Loucy (cell line): ENCODE data around the gene KDM5B.
"Not testable (repeated sequence)": the region's sequence is repeated elsewhere in the genome, so short reads cannot be mapped to it uniquely, and the experiment has no call there.

Source experiments
- H2AFZ ChIP-seq: fragments of 200-600 bp; sonication (generic); 2 replicates; pipeline ENCODE4 v1.6.0; 2016; ENCODE audit warnings: antibody characterized with exemption, mild to moderate bottlenecking, low read length, moderate library complexity
- H3F3A ChIP-seq: fragments of 200-600 bp; 2 replicates; pipeline ENCODE4 v1.6.0; 2016; ENCODE audit warnings: antibody characterized with exemption, low read depth, mild to moderate bottlenecking
- H3K27me3 ChIP-seq: fragments of 200-600 bp; sonication (generic); 2 replicates; pipeline ENCODE4 v1.6.1; 2014; ENCODE audit warnings: low read length, mild to moderate bottlenecking; ENCODE audit not compliant: insufficient read depth, poor library complexity, severe bottlenecking
- H3K36me3 ChIP-seq: fragments of 200-600 bp; sonication (generic); 2 replicates; pipeline ENCODE4 v1.6.1; 2016; ENCODE audit warnings: low read length; ENCODE audit not compliant: insufficient read depth
- H3K4me1 ChIP-seq: fragments of 200-600 bp; sonication (generic); 2 replicates; pipeline ENCODE4 v1.5.1; 2014; ENCODE audit warnings: low read length, mild to moderate bottlenecking; ENCODE audit not compliant: insufficient read depth, poor library complexity, severe bottlenecking
- H3K4me2 ChIP-seq: fragments of 200-600 bp; sonication (generic); 2 replicates; pipeline ENCODE4 v1.6.0; 2014; ENCODE audit warnings: antibody characterized with exemption, low read length, low read depth, mild to moderate bottlenecking; ENCODE audit not compliant: poor library complexity, severe bottlenecking
- H3K4me3 ChIP-seq: fragments of 200-600 bp; sonication (generic); 2 replicates; pipeline ENCODE4 v1.5.1; 2014; ENCODE audit warnings: low read length, mild to moderate bottlenecking, mixed read lengths; ENCODE audit not compliant: poor library complexity, severe bottlenecking
- H3K79me2 ChIP-seq: fragments of 200-600 bp; sonication (generic); 2 replicates; pipeline ENCODE4 v1.6.1; 2014; ENCODE audit warnings: low read length; ENCODE audit not compliant: insufficient read depth
- H3K9ac ChIP-seq: fragments of 200-600 bp; sonication (generic); 2 replicates; pipeline ENCODE4 v1.6.0; 2014; ENCODE audit warnings: mild to moderate bottlenecking, low read depth, low read length, moderate library complexity; ENCODE audit not compliant: poor library complexity, severe bottlenecking
- H3K9me2 ChIP-seq: fragments of 200-600 bp; sonication (generic); replicated peaks from 2 replicates; pipeline ENCODE4 v1.6.1; 2016; ENCODE audit warnings: low read depth, low read length, mixed read lengths
- H3K9me3 ChIP-seq: fragments of 200-600 bp; sonication (generic); 2 replicates; pipeline ENCODE4 v1.6.1; 2014; ENCODE audit warnings: mild to moderate bottlenecking, antibody characterized with exemption, low read length, low read depth; ENCODE audit not compliant: insufficient read depth
- H4K20me1 ChIP-seq: fragments of 200-600 bp; sonication (generic); 2 replicates; pipeline ENCODE4 v1.6.0; 2014; ENCODE audit warnings: antibody characterized with exemption, low read length, mild to moderate bottlenecking; ENCODE audit not compliant: insufficient read depth, poor library complexity, severe bottlenecking
- EZH2phosphoT487 ChIP-seq: fragments of 200-600 bp; IDR thresholded peaks from 2 replicates; pipeline ENCODE4 v1.6.1; 2018; ENCODE audit warnings: antibody characterized with exemption, mild to moderate bottlenecking, moderate library complexity, borderline replicate concordance
- TF ChIP-seq, protein P1 (sequence below): fragments of 200-600 bp; sonication (generic); conservative IDR thresholded peaks from 2 replicates; pipeline ENCODE4 v1.5.1; 2014; ENCODE audit warnings: mild to moderate bottlenecking, antibody characterized with exemption, low read length

KDM5B gene

DNA sequence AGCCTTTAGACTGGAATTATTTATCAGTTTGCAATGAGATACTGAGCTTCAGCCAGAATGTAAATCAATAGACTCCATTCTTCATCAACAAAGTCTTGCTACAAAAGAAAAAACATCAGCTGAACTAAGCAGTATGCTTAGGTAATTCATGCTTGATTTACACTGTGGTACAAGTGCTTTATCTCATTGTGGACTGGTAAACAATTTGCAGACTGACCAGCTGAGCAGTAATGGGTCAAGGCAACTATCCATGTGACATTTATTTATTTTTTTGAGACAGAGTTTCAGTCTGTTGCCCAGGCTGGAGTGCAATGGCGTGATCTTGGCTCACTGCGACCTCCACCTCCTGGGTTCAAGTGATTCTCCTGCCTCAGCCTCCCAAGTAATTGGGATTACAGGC, 58.2 kb downstream of the KDM5B start:
- peaks cover 3% of the 10 kb centered on the region for H4K20me1 ChIP-seq
- no peak overlapping the region for H3K9ac ChIP-seq
- H3K4me2 ChIP-seq, result no peak overlapping the region
- H3K4me3 ChIP-seq, result no peak overlapping the region
- H3K4me1 ChIP-seq, result no peaks in the 10 kb centered on the region
- H3F3A ChIP-seq, result no peaks in the 10 kb centered on the region
- no peaks in the 10 kb centered on the region for H3K9me3 ChIP-seq
- no peaks in the 10 kb centered on the region for H3K27me3 ChIP-seq
- H3K9me2 ChIP-seq, result no peaks in the 10 kb centered on the region
- TF ChIP-seq, protein P1, sequence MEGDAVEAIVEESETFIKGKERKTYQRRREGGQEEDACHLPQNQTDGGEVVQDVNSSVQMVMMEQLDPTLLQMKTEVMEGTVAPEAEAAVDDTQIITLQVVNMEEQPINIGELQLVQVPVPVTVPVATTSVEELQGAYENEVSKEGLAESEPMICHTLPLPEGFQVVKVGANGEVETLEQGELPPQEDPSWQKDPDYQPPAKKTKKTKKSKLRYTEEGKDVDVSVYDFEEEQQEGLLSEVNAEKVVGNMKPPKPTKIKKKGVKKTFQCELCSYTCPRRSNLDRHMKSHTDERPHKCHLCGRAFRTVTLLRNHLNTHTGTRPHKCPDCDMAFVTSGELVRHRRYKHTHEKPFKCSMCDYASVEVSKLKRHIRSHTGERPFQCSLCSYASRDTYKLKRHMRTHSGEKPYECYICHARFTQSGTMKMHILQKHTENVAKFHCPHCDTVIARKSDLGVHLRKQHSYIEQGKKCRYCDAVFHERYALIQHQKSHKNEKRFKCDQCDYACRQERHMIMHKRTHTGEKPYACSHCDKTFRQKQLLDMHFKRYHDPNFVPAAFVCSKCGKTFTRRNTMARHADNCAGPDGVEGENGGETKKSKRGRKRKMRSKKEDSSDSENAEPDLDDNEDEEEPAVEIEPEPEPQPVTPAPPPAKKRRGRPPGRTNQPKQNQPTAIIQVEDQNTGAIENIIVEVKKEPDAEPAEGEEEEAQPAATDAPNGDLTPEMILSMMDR, result no peak
- TF ChIP-seq EZH2phosphoT487, result no peak
- H3K79me2 ChIP-seq, result no peaks in the 10 kb centered on the region
- peaks cover 99% of the 10 kb centered on the region for H3K36me3 ChIP-seq
- no peak overlapping the region for H2AFZ ChIP-seq

DNA sequence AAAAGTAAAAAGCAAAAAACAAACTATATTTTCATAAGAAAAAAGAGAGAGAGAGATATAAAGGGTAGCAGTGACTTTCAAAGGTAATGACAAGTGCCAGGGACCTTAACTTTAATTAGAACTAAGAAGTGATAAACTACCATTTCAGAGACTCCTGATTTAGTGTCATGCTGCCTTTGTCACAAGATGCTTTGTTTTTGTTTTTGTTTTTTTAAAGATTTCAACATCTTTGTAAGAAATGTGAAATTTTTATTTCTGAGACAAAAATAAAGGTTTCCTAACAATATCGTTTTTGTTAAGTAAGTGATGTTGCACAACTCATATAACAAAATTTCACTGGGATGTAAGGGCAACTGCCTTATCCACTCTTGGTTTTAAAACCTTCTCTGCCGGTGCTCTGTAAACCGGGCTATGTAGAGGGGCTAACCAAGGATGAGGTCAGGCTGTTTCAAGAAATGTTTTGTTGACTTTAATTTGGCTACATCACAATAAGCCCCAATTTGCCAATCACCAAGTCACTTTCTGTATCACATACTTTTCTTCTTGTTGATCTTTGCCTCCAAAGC, 62.8 kb downstream of the KDM5B start:
- Histone ChIP-seq H3K36me3 (peaks cover 98% of the 10 kb centered on the region), H2AFZ (no peak overlapping the region), H3K4me2 (no peak overlapping the region), H3K9me2 (no peaks in the 10 kb centered on the region), H3K79me2 (no peaks in the 10 kb centered on the region), H3K4me1 (no peaks in the 10 kb centered on the region), H3F3A (no peaks in the 10 kb centered on the region), H4K20me1 (peaks cover 7% of the 10 kb centered on the region), H3K27me3 (no peaks in the 10 kb centered on the region), H3K9ac (no peak overlapping the region), H3K9me3 (no peaks in the 10 kb centered on the region), H3K4me3 (no peak overlapping the region)
- TF ChIP-seq, protein P1, result no peak
- TF ChIP-seq EZH2phosphoT487, result no peak

DNA sequence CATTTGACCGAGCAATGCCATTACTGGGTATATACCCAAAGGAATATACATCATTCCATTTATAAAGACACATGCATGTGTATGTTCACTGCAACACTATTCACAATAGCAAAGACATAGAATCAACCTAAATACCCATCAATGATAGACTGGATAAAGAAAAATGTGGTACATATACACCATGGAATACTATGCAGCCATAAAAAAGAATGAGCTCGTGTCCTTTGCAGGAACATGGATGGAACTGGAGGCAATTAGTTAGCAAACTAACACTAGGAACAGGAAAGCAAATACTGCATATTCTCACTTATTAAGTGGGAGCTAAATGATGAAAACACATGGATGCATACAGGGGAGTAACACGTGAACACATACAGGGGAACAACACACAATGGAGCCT, 63.5 kb downstream of the KDM5B start:
- not testable (repeated sequence) for H3K4me2 ChIP-seq, H2AFZ ChIP-seq, H3F3A ChIP-seq, H3K9ac ChIP-seq, H3K9me2 ChIP-seq, H3K79me2 ChIP-seq, H3K4me1 ChIP-seq, H3K9me3 ChIP-seq, H3K27me3 ChIP-seq, H3K4me3 ChIP-seq, H4K20me1 ChIP-seq
- peaks cover 93% of the 10 kb centered on the region for H3K36me3 ChIP-seq

DNA sequence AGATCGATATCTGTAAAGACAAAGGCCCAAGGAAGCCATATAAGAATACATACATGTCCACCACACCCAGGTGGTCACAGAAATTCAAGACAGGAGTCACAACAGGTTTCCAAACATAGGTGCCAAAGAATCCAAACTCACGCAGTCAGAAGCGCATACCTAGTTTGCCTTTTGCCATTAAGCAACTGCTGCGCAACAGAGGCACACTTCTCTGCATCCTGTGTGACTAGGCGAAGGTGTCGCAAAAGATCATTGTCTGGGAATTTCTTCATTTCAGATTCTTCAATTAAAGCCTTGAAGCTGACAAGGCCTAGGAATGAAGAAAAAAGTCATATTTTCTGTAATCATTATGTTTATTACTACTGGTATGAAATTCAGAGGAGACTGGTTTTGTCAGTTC, 65.7 kb downstream of the KDM5B start:
- TF ChIP-seq, protein P1, result no peak
- TF ChIP-seq EZH2phosphoT487, result no peak
- H3F3A ChIP-seq, result no peaks in the 10 kb centered on the region
- H3K79me2 ChIP-seq, result no peaks in the 10 kb centered on the region
- H3K9me2 ChIP-seq, result no peaks in the 10 kb centered on the region
- H2AFZ ChIP-seq, result no peak overlapping the region
- H4K20me1 ChIP-seq, result peaks cover 4% of the 10 kb centered on the region
- no peak overlapping the region for H3K4me3 ChIP-seq
- H3K4me1 ChIP-seq, result no peaks in the 10 kb centered on the region
- H3K27me3 ChIP-seq, result no peaks in the 10 kb centered on the region
- no peak overlapping the region for H3K9ac ChIP-seq
- H3K9me3 ChIP-seq, result no peaks in the 10 kb centered on the region
- peaks cover 88% of the 10 kb centered on the region for H3K36me3 ChIP-seq
- H3K4me2 ChIP-seq, result no peak overlapping the region
